MM.1S (cell line): ENCODE data around the gene PLIN1.

Experiments
- DNase-seq: peaks from one replicate; pipeline ENCODE4 v3.0.0-alpha.2; 2015
- H2AFZ ChIP-seq: fragments of 300-600 bp; sonication (generic); 2 replicates; pipeline ENCODE4 v1.6.0; 2016; ENCODE audit warnings: antibody characterized with exemption, low read length
- H3F3A ChIP-seq: fragments of 300-600 bp; sonication (generic); 2 replicates; pipeline ENCODE4 v1.6.1; 2016; ENCODE audit warnings: mild to moderate bottlenecking, antibody characterized with exemption, low read length, moderate library complexity, mixed read lengths; ENCODE audit not compliant: insufficient read depth
- H3K27ac ChIP-seq: fragments of 300-600 bp; sonication (generic); 2 replicates; pipeline ENCODE4 v1.5.1; 2016; ENCODE audit warnings: mild to moderate bottlenecking, low read length
- H3K27me3 ChIP-seq: fragments of 300-600 bp; sonication (generic); replicated peaks from 2 replicates; pipeline ENCODE4 v1.6.0; 2016; ENCODE audit warnings: low read length; ENCODE audit not compliant: insufficient read depth
- H3K36me3 ChIP-seq: fragments of 300-600 bp; sonication (generic); replicated peaks from 2 replicates; pipeline ENCODE4 v1.6.1; 2016; ENCODE audit warnings: mild to moderate bottlenecking, low read length, mixed read lengths; ENCODE audit not compliant: insufficient read depth
- H3K4me1 ChIP-seq: fragments of 300-600 bp; sonication (generic); 2 replicates; pipeline ENCODE4 v1.6.1; 2016; ENCODE audit warnings: low read length, mixed read lengths
- H3K4me2 ChIP-seq: fragments of 300-600 bp; sonication (generic); 2 replicates; pipeline ENCODE4 v1.6.0; 2016; ENCODE audit warnings: low read depth, low read length
- H3K4me3 ChIP-seq: fragments of 300-600 bp; sonication (generic); 2 replicates; pipeline ENCODE4 v1.5.1; 2016; ENCODE audit warnings: low read length, mixed read lengths
- H3K79me2 ChIP-seq: fragments of 300-600 bp; sonication (generic); 2 replicates; pipeline ENCODE4 v1.6.1; 2016; ENCODE audit warnings: mixed run types, low read length, mixed read lengths
- H3K9ac ChIP-seq: fragments of 300-600 bp; sonication (generic); 2 replicates; pipeline ENCODE4 v1.6.1; 2016; ENCODE audit warnings: low read length, mixed read lengths
- H3K9me2 ChIP-seq: fragments of 300-600 bp; sonication (generic); replicated peaks from 2 replicates; pipeline ENCODE4 v1.6.1; 2016; ENCODE audit warnings: mild to moderate bottlenecking, low read length, mixed read lengths; ENCODE audit not compliant: insufficient read depth
- H3K9me3 ChIP-seq: fragments of 300-600 bp; sonication (generic); replicated peaks from 2 replicates; pipeline ENCODE4 v1.6.1; 2016; ENCODE audit warnings: mild to moderate bottlenecking, low read length, mixed read lengths; ENCODE audit not compliant: insufficient read depth
- H4K20me1 ChIP-seq: fragments of 300-600 bp; sonication (generic); 2 replicates; pipeline ENCODE4 v1.6.1; 2016; ENCODE audit warnings: mild to moderate bottlenecking, low read length, moderate library complexity, mixed read lengths; ENCODE audit not compliant: insufficient read depth
- CTCF ChIP-seq: fragments of 300-600 bp; sonication (generic); IDR thresholded peaks from 2 replicates; pipeline ENCODE4 v1.5.1; 2016; ENCODE audit warnings: antibody characterized with exemption, low read length, mixed read lengths
- EZH2 ChIP-seq: fragments of 300-600 bp; sonication (generic); optimal IDR thresholded peaks from 2 replicates; pipeline ENCODE3; 2017; ENCODE audit warnings: low read depth, mild to moderate bottlenecking, antibody characterized with exemption, low read length, mixed read lengths
- EZH2phosphoT487 ChIP-seq: fragments of 300-600 bp; sonication (generic); IDR thresholded peaks from 2 replicates; pipeline ENCODE4 v1.6.1; 2018; ENCODE audit warnings: antibody characterized with exemption, low read length

Gene PLIN1

GRCh38 chr15:89628301-89628700 is 50.9 kb downstream of the PLIN1 start:
- Histone ChIP-seq H2AFZ (no peak overlapping the region), H3K4me3 (no peak overlapping the region), H3K27ac (no peak overlapping the region), H3K9me2 (no peaks in the 10 kb centered on the region), H3K36me3 (peaks cover 37% of the 10 kb centered on the region), H3K4me2 (no peak overlapping the region), H3K27me3 (no peaks in the 10 kb centered on the region), H3K79me2 (no peaks in the 10 kb centered on the region), H3F3A (no peaks in the 10 kb centered on the region), H3K4me1 (no peaks in the 10 kb centered on the region), H3K9me3 (no peaks in the 10 kb centered on the region), H4K20me1 (no peaks in the 10 kb centered on the region), H3K9ac (no peak overlapping the region)
- TF ChIP-seq EZH2 (no peak), CTCF (no peak), EZH2phosphoT487 (no peak)
- no peak for DNase-seq

- TF ChIP-seq CTCF = no peak
- TF ChIP-seq EZH2 = no peak
- no peak for TF ChIP-seq EZH2phosphoT487
- no peak overlapping the region for H3K4me3 ChIP-seq
- peaks cover 40% of the 10 kb centered on the region for H3K36me3 ChIP-seq
- DNase-seq = no peak
- H3K27ac ChIP-seq = no peak overlapping the region
- H3K4me2 ChIP-seq = no peak overlapping the region
- no peaks in the 10 kb centered on the region for H3K27me3 ChIP-seq
- no peaks in the 10 kb centered on the region for H3K9me3 ChIP-seq
- no peaks in the 10 kb centered on the region for H3K9me2 ChIP-seq
- H3F3A ChIP-seq = no peaks in the 10 kb centered on the region
- H2AFZ ChIP-seq = no peak overlapping the region
- H3K9ac ChIP-seq = no peak overlapping the region
- no peaks in the 10 kb centered on the region for H3K4me1 ChIP-seq
- no peaks in the 10 kb centered on the region for H3K79me2 ChIP-seq
- no peaks in the 10 kb centered on the region for H4K20me1 ChIP-seq
These were observed 51.8 kb downstream of the PLIN1 start for GRCh38 chr15:89627256-89627970.

GRCh38 chr15:89625716-89626115 is 53.5 kb downstream of the PLIN1 start:
- no peak overlapping the region for H3K27ac ChIP-seq
- H3K9ac ChIP-seq = no peak overlapping the region
- no peaks in the 10 kb centered on the region for H3K9me3 ChIP-seq
- TF ChIP-seq EZH2 (no peak), CTCF (no peak), EZH2phosphoT487 (no peak)
- H3K4me2 ChIP-seq = no peak overlapping the region
- H3F3A ChIP-seq = no peaks in the 10 kb centered on the region
- no peaks in the 10 kb centered on the region for H4K20me1 ChIP-seq
- no peaks in the 10 kb centered on the region for H3K9me2 ChIP-seq
- no peaks in the 10 kb centered on the region for H3K4me1 ChIP-seq
- H3K79me2 ChIP-seq = no peaks in the 10 kb centered on the region
- no peak overlapping the region for H2AFZ ChIP-seq
- no peaks in the 10 kb centered on the region for H3K27me3 ChIP-seq
- no peak overlapping the region for H3K4me3 ChIP-seq
- DNase-seq = no peak
- peaks cover 40% of the 10 kb centered on the region for H3K36me3 ChIP-seq
